Left lung (tissue), 10 donors: ENCODE data around the gene MAP3K21. TPM values are rescaled to one million over a fixed set of nuclear protein-coding genes. Genes with fewer than 3 reads are reported as not detected.

Experiments
- ATAC-seq: fragments of 200-7000 bp; cut with Tn5 transposase; one replicate; pipeline ENCODE4 v1.9.1; 2020; ENCODE audit warnings: moderate library complexity
- DNase-seq, 4 donors: peaks; one replicate each; pipeline ENCODE4 v3.0.0-alpha.2; 2013 to 2020
- H3K27ac ChIP-seq, 2 donors: fragments of 200-600 bp; sonication (generic) in 1 of 2; one replicate each; pipeline versions ENCODE4 v1.5.0 to v1.8.0; 2020 to 2021
- H3K27me3 ChIP-seq, 2 donors: fragments of 200-600 bp; sonication (generic) in 1 of 2; one replicate each; pipeline versions ENCODE4 v1.5.0 to v1.8.0; 2020 to 2021
- H3K36me3 ChIP-seq, 2 donors: fragments of 200-600 bp; sonication (generic) in 1 of 2; one replicate each; pipeline versions ENCODE4 v1.5.0 to v1.8.0; 2020 to 2021
- H3K4me1 ChIP-seq, 2 donors: fragments of 200-600 bp; one replicate each; pipeline ENCODE4 v1.8.0; 2021
- H3K4me3 ChIP-seq, 2 donors: fragments of 200-600 bp; sonication (generic) in 1 of 2; one replicate each; pipeline versions ENCODE4 v1.5.0 to v1.8.0; 2020 to 2021; ENCODE audit warnings: mild to moderate bottlenecking in 1 of 2
- H3K9me3 ChIP-seq, 2 donors: fragments of 200-600 bp; sonication (generic) in 1 of 2; one replicate each; pipeline versions ENCODE4 v1.5.0 to v1.8.0; 2020 to 2021
- intact Hi-C, 2 donors: fragments of 100-400 bp; cut with DNase I; formaldehyde crosslinking; loops; one replicate each; pipeline versions ENCODE4 v1.11.2 to v1.14.2; 2022
- polyA plus RNA-seq, 6 donors: library from polyadenylated mRNA; unstranded; fragments of 120-200 nt; gene quantifications; one replicate each; pipeline ENCODE4 v1.2.1, GENCODE V29; 2013; ENCODE audit not compliant: insufficient read length in 6 of 6
- total RNA-seq, 2 donors: library from RNA; stranded (reverse); fragmentation: NEBNext Ultra II Directional; extraction: Animal tissue kit (Norgen Biotek cat#: 25700); gene quantifications; one replicate each; pipeline ENCODE4 v1.2.1, GENCODE V29; 2021
- TF ChIP-seq, protein P1 (sequence below), 2 donors: fragments of 200-600 bp; sonication (generic) in 1 of 2; IDR thresholded peaks; one replicate each; pipeline versions ENCODE4 v1.5.0 to v1.8.0; 2021; ENCODE audit warnings: antibody characterized with exemption in 2 of 2
- donor health status: DM: no; HTN: yes; CAD: no.
- donor health status: DM: no; HTN: no; CAD: no.

MAP3K21 gene
- total and polyA plus RNA-seq, 8 donors = 6.0 to 30.4 (median 24.1) TPM

DNA sequence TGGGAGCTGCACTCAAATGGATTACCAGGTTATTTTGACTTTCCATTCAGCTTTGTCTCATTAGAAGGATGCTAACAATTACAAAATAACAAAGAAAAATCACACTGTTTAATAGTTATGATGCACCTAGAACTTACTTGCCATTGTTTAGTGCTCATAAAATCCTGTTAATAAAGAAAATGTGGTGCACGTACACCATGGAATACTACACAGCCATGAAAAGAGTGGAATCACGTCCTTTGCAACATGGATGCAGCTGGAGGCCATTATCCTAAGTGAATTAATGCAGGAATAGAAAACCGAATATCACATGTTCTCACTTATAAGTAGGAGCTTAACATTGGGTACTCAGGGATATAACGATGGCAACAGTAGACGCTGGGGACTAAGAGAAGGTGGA is 19.8 kb downstream of the MAP3K21 start:
- TF ChIP-seq, protein P1, sequence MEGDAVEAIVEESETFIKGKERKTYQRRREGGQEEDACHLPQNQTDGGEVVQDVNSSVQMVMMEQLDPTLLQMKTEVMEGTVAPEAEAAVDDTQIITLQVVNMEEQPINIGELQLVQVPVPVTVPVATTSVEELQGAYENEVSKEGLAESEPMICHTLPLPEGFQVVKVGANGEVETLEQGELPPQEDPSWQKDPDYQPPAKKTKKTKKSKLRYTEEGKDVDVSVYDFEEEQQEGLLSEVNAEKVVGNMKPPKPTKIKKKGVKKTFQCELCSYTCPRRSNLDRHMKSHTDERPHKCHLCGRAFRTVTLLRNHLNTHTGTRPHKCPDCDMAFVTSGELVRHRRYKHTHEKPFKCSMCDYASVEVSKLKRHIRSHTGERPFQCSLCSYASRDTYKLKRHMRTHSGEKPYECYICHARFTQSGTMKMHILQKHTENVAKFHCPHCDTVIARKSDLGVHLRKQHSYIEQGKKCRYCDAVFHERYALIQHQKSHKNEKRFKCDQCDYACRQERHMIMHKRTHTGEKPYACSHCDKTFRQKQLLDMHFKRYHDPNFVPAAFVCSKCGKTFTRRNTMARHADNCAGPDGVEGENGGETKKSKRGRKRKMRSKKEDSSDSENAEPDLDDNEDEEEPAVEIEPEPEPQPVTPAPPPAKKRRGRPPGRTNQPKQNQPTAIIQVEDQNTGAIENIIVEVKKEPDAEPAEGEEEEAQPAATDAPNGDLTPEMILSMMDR (IDR thresholded peaks at IDR 0.05) = no peak
- no peaks in the 10 kb centered on the region for H3K9me3 ChIP-seq
- H3K4me1 ChIP-seq = no peaks in the 10 kb centered on the region
- ATAC-seq (no peak), DNase-seq (no peak)
- H3K36me3 ChIP-seq = no peaks in the 10 kb centered on the region
- no peak overlapping the region for H3K4me3 ChIP-seq
- no peaks in the 10 kb centered on the region for H3K27me3 ChIP-seq
- intact Hi-C loops = no loop called here
- no peak overlapping the region for H3K27ac ChIP-seq

DNA sequence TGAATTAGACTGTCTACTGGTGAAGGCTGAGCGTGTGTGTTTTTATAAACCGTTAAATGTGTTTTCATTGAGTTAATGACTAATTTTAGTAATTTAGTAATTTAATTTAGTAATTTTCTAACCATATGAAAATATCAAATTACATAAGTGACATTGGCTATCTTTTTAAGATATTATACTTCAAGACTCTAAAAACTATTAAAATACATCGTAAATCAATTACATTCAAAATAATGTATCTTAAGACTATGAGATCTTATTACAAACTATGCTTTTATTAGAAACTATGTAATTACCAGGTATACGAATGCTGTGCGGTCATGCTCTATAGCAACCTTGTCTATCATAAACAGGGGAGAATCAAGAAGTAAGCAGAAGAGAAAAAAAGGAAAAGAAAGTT is 21.6 kb downstream of the MAP3K21 start:
- no peak overlapping the region for H3K27ac ChIP-seq
- no peaks in the 10 kb centered on the region for H3K4me1 ChIP-seq
- no peaks in the 10 kb centered on the region for H3K27me3 ChIP-seq
- H3K36me3 ChIP-seq = no peaks in the 10 kb centered on the region
- intact Hi-C loops = no loop called here
- TF ChIP-seq, protein P1 (IDR thresholded peaks at IDR 0.05) = no peak
- H3K4me3 ChIP-seq = no peak overlapping the region
- ATAC-seq (no peak), DNase-seq (no peak)
- no peaks in the 10 kb centered on the region for H3K9me3 ChIP-seq

DNA sequence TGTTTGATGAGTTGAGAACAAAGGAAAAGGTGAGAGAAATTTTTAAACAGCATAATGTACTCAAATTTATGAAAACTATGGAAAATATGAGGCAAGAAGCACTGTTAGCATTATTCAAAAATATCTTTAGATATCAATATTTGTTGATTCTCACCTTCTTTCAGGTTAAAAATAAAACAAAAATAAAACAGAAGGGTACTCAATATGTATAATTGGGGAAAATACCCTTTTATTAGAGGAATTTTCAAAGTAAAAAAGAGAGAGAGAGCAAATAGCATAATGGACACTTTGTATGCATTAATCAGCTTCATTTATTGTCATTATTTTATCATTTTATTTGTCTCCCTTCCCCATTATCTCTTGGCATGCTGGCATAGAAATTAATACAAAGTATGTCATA is 27.5 kb downstream of the MAP3K21 start:
- TF ChIP-seq, protein P1 (IDR thresholded peaks at IDR 0.05) = no peak
- intact Hi-C loops = no loop called here
- Histone ChIP-seq H3K4me3 (no peak overlapping the region), H3K36me3 (no peaks in the 10 kb centered on the region), H3K27ac (no peak overlapping the region), H3K27me3 (no peaks in the 10 kb centered on the region), H3K4me1 (no peaks in the 10 kb centered on the region), H3K9me3 (no peaks in the 10 kb centered on the region)
- DNase-seq = no peak
- ATAC-seq = no peak

DNA sequence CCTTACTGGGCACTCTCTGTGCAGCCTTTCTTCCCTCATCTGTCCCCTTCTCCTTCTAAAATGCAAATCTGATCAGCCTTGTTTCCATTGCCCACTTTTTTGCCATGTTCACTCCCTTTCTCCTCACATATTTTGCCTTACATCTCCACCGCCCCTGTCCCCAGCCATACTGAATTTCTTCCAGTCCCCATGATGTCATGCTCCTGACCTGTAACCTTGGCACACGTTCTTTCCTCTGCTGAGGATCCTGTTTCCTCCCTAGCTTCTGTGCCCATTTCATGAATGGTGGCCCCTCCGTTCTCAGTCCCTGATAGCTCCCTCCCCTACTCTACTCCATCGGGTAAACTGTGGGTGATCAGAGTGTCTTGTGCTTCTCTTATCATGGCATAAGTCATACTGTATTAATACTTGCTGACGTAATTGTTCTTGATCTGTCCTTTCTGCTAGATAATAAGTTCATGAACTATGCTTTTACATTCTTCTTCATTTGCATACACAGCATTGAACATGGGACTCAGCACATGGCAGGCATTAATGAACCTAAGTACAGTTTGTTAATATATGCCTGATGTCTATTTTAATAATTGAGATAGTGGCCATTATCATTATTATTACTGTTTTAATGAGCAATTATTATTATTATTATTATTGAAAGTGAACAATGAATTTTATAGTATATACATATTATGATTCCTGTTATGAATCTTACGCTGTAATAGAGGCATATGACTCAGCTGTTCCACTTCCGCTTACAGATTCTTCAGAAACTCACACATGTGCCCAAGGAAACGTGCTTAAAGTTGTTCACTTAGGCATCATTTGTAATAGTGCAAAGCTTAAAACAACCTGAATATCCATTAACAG is 28.5 kb downstream of the MAP3K21 start:
- TF ChIP-seq, protein P1 (IDR thresholded peaks at IDR 0.05) = no peak
- Histone ChIP-seq H3K4me3 (no peak overlapping the region), H3K27me3 (no peaks in the 10 kb centered on the region), H3K9me3 (no peaks in the 10 kb centered on the region), H3K36me3 (no peaks in the 10 kb centered on the region), H3K27ac (no peak overlapping the region), H3K4me1 (no peaks in the 10 kb centered on the region)
- intact Hi-C loops = no loop called here
- ATAC-seq (no peak), DNase-seq (no peak)

DNA sequence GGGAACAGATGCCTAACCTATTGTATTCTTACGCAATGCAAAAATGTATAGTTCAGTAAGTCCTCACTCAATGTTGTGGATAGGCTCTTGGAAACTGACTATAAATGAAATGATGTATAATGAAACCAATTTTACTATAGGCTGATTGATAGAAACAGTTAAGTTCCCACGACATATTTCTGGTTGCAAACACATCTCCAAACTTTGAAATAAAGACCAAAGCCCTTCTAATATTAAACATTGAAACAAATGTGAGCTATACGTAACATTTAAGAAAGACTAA is 29.1 kb downstream of the MAP3K21 start:
- Histone ChIP-seq H3K27ac (no peak overlapping the region), H3K27me3 (no peaks in the 10 kb centered on the region), H3K4me3 (no peak overlapping the region), H3K36me3 (no peaks in the 10 kb centered on the region), H3K4me1 (no peaks in the 10 kb centered on the region), H3K9me3 (no peaks in the 10 kb centered on the region)
- TF ChIP-seq, protein P1 (IDR thresholded peaks at IDR 0.05) = no peak
- DNase-seq (no peak), ATAC-seq (no peak)
- intact Hi-C loops = no loop called here
